NCI-H2171 (cell line): ENCODE results near the gene HAPSTR1.

Experiments
- DNase-seq: peaks from one replicate; lab custom pipeline; 2025; lab: John Stamatoyannopoulos, UW

The HAPSTR1 gene

GRCh38 chr16:9123871-9124270 lies 32.4 kb downstream of the HAPSTR1 start:
- no peak for DNase-seq

- no peak for DNase-seq
Observed at GRCh38 chr16:9124444-9124843, 33.0 kb downstream of the HAPSTR1 start.

DNA sequence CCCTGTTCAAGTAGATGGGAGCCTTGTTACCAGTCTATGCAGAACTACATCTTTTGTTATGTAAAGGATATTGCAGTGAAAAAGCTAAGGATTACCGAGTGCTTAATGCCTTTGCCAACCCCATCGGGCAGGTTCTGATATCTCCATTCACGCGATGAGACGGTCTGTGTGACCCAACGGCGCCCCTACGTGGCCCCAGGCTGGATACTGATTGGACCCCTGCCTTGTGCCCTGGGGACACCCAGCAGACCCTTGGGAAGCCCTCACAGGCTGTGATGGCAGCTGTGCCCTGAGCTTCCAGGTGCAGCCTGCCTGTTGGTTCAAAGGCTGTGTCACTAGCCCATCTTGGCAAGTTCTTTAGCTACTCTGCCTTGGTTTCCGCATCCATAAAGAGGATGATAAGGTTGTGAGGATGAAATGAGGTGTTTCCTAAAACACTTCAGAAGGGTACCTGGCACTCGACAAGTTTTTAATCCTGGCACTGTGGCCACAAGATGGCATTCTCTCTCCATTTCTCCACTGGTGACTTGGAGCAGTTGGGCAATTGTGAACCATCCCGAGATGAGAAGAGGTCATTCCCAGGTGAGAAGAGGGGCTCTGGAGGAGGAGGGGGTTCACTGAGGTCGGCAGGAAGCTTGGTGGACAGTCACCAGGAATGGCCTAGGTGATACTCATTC lies 33.6 kb downstream of the HAPSTR1 start:
- DNase-seq = no peak

DNA sequence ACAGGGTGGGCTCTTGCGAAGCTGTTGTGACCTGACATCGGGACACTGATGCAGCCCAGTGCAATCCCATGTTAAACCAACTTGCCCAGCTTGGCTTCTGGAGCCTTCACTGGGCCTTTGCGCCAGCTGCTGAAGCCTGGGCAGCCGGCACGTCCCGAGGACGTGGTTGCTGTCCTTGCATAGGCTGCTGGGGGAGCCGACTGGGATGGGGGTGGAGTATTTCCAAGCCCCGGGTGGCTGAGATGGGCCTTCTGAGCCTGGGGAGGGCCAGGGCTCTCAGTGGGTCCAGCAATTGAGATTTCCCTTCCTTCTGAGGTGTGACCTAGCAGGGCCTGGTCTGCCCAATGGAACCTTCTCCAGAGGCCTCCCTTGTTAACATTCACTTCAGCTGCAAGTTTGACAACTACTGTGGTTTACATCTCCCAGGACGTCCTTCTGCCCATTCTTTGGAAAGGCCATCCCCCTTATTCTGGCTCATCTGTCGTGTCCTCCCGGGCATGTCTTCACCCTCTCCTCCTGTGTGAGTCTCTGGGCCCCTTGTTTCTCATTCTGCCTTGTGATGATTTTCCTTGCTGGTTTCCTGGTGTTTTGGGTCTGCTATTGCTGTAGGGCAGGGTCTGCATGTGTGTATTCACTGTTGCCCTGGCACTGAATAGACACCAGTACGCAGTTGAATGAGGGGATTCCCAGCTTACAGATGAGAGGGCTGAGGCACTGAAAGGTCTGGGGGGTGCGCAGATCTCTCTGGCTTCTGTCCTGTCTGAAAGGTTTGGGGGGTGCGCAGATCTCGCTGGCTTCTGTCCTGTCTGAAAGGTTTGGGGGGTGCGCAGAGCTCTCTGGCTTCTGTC lies 34.4 kb downstream of the HAPSTR1 start:
- DNase-seq = no peak

GRCh38 chr16:9126609-9127008 lies 35.2 kb downstream of the HAPSTR1 start:
- no peak for DNase-seq

- no peak for DNase-seq
Observed at GRCh38 chr16:9128346-9129342, 37.2 kb downstream of the HAPSTR1 start.

DNA sequence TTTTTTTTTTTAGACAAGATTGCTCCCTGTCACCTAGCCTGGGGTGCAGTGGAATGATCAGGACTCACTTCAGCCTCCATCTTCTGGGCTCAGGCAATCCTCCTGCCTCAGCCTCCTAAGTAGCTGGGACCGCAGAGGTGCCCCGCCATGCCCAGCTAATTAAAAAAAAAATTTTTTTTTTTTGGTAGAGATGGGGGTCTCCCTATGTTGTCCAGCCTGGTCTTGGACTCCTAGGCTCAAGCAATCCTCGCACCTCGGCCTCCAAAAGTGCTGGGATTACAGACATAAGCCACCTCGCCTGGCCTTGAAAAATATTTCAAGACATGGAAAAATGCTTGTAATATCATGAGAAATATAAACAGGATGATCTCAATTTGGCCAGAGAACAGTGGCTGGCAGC lies 42.9 kb downstream of the HAPSTR1 start:
- no peak for DNase-seq

DNA sequence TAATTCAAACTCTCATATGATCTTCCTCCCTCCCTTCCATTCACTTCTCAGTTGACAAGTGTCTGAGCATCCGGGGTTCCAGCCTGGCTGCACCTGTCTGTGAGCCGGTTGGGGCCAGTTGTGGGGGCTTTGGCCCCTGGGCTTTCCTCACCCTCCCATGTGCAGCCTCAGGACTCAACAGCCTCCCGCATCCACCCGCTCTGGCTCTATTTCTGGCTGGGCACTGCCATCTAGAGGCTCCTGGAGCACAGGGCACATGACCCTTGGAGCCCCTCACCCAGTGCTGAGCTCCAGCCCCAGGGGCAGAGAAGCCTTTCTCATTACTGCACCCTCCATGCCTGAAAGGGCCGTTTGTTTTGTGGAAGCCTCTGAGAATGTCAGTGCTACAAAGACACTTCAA lies 43.3 kb downstream of the HAPSTR1 start:
- peak; percentile 16 for DNase-seq

- DNase-seq = no peak
Observed at GRCh38 chr16:9135797-9136196, 44.4 kb downstream of the HAPSTR1 start.

DNA sequence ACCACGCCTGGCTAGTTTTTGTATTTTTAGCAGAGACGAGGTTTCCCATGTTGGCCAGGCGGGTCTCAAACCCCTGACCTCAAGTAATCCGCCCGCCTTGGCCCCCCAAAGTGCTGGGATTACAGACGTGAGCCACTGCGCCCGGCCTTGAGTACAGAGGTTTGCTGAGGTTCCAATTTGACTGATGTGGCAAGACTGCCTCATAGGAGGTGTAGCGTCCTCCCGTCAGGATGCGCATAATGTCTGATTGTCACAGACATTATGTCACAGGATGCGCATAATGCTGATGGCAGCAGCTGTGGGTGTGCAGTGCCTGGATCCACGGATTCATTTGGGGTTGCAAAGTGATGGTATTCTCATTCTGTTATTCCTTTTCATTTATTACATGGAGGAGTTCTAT lies 45.2 kb downstream of the HAPSTR1 start:
- DNase-seq = no peak

GRCh38 chr16:9138021-9138680 lies 46.7 kb downstream of the HAPSTR1 start:
- DNase-seq = no peak

GRCh38 chr16:9138731-9139501 lies 47.5 kb downstream of the HAPSTR1 start:
- DNase-seq = peak; percentile 43

- DNase-seq = no peak
Observed at GRCh38 chr16:9139965-9140364, 48.5 kb downstream of the HAPSTR1 start.
